Ramos (cell line): ENCODE measurements around the gene SPATA2.

ENCODE experiments used
- in situ Hi-C: fragments of 300-500 bp; cut with MboI; formaldehyde crosslinking; loops from one replicate; pipeline ENCODE4 v1.14.3; 2022; ENCODE audit warnings: low sequenced_read_pairs; ENCODE audit not compliant: unreplicated experiment

SPATA2 gene

DNA sequence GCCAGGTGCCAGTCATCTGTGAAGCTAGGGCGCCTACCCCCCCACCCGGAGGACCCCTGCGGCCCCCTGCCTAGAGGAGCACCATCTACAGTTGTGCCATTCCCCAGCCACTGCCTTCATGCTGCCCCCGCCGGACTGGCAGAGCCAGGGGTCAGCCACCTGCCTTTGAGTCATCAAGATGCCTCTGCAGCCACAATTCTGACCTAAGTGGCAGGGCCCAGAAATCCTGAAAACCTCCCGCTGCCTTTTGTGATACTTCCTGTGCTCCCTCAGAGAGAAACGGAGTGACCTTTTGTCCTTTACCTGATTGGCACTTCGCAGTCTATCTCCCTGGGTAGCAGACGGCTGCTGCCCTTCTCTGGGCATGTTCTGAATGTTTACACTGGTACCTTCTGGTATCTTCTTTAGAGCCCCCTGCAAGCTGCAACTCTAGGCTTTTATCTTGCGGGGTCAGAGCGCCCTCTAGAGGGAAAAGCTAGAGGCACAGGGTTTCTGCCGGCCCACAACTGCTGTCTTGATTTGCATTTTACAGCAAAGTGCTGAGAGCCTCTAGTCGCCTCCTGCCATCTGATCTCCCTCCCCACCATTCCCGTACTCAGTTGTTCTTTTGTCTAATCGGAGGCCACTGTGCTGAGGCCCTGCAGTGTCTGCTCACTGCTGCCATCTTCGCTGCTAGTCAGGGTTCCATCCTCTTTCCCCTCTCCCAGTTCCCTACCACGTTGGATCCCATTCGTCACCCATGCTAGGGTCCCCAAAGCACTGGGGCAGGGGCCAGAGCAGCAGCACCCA lies 26.9 kb downstream of the SPATA2 start:
- in situ Hi-C loops, result loop anchor here (10.0 kb wide), 2 partner anchors 284 to 344 kb away; no protein-coding TSS in a partner anchor

- in situ Hi-C loops, result loop anchor here (10.0 kb wide), 2 partner anchors 283 to 343 kb away; no protein-coding TSS in a partner anchor
Observed at GRCh38 chr20:49887251-49888211, 27.8 kb downstream of the SPATA2 start.

- in situ Hi-C loops, result loop anchor here (10.0 kb wide), 2 partner anchors 282 to 342 kb away; no protein-coding TSS in a partner anchor
Observed at GRCh38 chr20:49886571-49887213, 28.6 kb downstream of the SPATA2 start.

GRCh38 chr20:49885558-49886332 lies 29.6 kb downstream of the SPATA2 start:
- in situ Hi-C loops, result loop anchor here (10.0 kb wide), 2 partner anchors 281 to 341 kb away; no protein-coding TSS in a partner anchor

DNA sequence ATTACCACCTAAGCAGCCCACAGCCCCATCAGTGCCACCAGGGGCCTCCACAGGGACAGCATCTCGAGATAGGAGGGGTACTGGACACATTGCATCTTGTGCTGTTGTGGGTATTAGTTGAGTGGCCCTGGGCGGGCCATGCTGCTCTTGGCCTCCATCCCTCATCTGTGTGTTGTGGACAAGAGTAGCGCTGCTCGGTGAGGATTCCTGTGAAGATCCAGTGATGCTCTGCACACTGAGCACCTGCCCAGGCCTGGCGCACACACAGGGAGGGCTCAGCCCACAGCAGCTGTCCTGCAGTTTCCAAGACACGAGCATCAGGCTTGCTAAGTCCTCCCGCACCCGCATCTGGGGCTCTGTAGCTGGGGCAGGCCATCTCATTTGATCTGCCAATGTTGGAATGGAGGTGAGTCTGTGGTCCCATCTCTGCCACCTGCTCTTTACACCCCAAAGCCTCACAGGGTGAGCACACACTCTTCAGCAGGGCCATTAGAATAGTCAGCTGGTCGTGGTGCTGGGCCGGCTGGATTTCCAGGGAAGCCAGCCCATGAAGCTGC lies 32.0 kb downstream of the SPATA2 start:
- in situ Hi-C loops, result loop anchor here (10.0 kb wide), 2 partner anchors 279 to 339 kb away; no protein-coding TSS in a partner anchor

DNA sequence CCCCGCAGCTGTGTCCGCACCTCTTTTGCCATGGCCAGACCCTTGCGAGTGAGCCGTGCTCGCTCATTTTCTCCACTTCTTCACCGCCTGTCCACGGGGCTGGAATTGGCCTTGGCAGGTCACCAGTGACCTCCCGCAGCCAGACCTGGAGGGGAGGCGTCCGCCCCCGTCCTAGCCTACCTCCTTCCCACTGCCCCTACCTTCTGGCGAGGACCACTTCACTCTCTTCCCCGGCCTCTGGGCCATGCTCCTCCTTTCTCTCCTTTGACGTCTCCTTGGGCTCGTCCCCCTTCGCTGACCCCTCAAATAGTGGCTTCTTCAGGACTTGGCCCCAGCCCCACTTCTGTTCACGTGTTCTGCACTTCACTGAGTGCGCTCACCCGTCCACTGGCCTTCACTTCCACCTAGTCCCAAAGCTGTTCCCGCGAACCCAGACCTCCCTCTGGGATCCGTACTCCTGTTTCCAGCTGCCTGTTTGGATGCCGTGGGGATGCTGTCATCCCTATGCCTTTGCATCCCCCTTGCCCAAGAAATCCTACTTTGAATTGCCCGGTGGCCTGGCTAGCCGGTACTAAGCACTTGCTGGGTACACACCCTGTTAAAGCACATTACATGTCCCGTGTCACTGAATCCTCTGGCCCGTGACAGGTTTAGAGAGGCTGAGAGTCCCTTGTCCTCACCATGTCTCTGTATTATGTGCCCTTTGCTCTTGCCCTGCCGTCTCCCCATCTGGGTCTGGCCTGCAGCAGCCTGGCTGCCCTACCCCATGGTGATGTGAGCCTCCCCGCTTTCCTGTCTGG lies 33.0 kb downstream of the SPATA2 start:
- in situ Hi-C loops, result loop anchor here (10.0 kb wide), 2 partner anchors 278 to 338 kb away; no protein-coding TSS in a partner anchor

DNA sequence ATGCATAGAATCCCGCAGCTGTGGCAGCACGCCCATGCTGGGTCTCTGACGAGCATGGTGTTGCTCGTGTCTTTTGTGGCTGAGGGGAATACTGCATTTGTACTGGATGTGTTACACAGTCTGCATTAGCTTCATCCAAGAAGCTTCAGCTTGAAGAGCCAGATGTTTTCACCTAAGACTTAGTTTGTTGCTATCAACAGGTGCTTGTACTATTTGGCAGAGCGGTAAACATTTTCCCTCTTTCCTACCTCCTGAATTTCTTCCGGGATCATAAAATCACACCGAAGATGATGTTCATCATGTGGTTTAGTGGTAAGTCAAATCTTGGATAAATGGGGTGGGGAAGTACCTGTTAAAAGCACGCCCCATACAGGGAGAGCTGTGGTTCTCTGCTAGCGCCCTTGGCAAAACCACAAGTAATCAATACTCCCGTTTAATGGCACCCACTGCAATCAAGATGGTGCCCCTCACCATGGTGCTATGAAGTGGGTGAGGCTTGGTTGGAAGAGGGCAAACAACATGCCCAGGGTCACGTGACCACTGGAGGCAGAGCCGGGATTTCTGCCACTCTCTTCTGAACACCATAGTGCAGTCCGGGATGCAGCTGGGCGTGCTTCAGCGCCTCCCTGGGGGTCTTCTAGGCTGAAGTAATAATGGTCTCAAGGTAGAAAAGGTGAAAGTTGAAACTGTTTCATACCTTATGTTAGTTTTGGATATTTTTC lies 34.4 kb downstream of the SPATA2 start:
- in situ Hi-C loops, result loop anchor here (10.0 kb wide), 2 partner anchors 276 to 336 kb away; no protein-coding TSS in a partner anchor

- in situ Hi-C loops, result loop anchor here (10.0 kb wide), 2 partner anchors 275 to 335 kb away; no protein-coding TSS in a partner anchor
Observed at GRCh38 chr20:49880177-49880576, 35.2 kb downstream of the SPATA2 start.

- in situ Hi-C loops, result no loop called here
Observed at GRCh38 chr20:49878977-49879376, 36.4 kb downstream of the SPATA2 start.

DNA sequence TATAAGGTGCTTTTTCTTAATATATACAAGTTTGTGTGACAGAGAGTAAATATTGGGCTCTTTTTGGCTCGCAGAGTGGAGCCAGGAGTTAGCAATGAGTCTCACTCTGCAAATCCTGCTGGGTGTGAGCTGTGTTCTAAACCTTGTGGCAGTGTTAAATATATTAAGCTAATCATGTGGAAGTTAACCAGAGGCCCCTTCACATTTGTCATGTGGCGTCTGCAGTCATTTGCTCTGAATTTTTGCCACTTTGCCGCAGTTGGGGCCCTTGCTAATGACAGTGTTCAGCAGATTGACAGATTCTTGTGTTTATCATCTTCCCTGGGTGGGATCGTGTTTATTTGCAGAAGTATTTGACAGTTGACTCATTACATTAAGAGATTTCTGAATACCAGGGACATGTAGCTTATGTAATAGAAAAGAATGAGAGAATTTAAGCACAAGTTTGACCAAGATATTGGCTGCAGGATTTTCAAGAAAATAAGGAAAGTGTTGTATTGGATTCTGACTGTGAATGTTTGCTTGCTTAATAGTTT lies 37.9 kb downstream of the SPATA2 start:
- in situ Hi-C loops, result no loop called here

- in situ Hi-C loops, result no loop called here
Observed at GRCh38 chr20:49874696-49875095, 40.6 kb downstream of the SPATA2 start.

DNA sequence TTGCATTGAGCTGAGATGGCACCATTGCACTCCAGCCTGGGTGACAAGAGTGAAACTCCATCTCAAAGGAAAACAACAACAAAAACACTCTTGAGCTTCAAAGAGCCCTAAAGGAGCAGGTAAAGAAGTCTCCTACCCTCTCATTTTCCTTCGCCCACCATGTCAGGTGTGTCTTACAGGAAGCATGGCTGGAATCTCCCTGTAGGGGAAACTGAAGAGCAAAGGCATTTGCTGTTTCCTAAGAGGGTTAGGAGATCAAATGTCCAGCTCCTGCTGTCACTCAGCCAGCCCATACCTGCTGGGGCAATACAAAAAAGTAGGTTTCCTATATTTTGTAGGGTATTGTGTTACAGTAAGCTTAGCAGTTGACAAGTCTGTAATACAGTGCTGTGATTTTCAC lies 43.3 kb downstream of the SPATA2 start:
- in situ Hi-C loops, result no loop called here

DNA sequence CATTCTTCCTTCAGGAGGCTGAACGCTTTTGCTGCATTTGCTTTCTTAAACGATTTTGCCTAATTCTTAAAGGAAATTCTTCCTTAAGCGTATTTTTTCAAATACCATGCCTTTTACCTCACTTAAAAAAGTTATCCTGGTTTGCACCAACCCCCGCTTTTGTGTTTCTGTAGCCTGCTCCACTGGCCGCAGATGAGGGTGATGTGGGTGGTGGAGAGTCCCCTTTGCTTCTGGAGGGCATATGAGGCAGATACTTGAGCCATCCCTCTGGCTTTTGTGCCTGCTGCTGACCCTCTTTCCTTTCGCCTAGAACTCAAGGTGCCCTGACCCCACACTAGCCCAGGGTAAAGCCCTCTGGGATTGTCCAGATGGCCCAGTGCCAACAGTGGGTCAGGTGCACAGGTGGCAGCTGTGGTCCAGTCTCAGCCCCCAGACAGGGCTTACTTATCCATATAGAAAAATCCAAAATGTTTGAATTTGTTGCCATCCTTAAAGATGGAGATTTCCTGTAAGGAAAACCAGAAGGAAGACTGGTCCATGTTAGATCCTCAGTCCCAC lies 43.9 kb downstream of the SPATA2 start:
- in situ Hi-C loops, result no loop called here

DNA sequence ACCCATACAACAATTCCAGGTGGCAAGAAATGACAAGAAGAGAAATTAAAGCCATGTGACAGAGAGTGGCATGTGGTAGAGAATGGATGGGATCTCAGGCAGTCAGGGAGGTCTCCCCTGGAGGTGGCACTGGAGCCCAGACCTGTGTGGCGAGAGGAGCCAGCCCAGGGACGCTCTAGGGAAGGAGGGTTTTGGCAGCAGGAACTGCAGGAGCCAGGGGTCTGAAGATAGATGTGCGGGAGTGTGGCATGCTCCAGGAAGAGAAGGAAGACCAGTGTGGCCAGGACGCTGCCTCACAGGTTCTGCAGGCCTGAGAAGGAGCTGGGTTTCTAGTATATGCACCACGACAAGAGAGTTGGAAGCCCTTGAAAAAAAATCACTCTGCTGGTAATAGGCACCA lies 45.1 kb downstream of the SPATA2 start:
- in situ Hi-C loops, result no loop called here

- in situ Hi-C loops, result no loop called here
Observed at GRCh38 chr20:49868964-49869363, 46.4 kb downstream of the SPATA2 start.

DNA sequence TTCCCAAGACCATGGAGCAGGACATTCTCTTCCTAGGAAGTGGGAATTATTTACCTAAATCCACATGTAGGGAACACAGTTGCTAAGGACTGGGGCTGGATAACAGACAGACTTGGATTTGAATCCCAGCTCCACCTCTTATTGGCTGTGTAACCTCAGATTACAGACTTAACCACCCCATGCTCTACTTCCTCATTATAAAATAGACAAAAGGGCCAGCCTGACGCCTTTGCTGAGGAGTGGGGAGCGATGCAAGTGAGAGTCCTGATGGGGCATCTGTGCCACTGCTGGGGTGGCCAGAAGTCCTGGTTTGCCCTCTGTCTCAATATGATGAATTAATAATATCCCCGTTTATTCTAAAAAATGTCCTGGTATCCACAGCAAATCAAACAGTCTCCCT lies 46.8 kb downstream of the SPATA2 start:
- in situ Hi-C loops, result no loop called here
